GM18499 (cell line): ENCODE data around the gene AGBL4.

Experiments
- ATAC-seq: cut with Tn5 transposase; IDR thresholded peaks from one replicate; pipeline ENCODE4 v1.9.1; 2021; ENCODE audit warnings: moderate number of reproducible peaks; ENCODE audit not compliant: insufficient read depth, unreplicated experiment

AGBL4 gene

DNA sequence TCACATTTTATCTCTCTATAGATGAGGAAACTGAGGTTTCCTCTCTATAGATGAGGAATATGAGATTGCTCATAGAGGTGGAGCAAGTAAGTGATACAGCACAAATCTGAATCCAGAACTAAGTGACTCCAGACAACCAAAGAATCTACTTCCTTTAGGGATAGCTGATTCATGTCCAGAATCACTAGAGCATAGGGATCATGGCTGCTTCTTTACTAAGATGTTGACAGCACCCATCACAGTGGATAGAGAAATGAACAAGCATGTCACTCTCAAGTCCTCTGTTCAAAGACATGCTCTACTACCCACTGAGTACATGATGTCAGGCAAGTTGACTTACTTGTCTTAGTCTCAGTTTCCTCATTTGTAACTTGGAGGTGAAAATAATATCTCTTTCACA, 1435.7 kb downstream of the AGBL4 start:
- no peak for ATAC-seq

DNA sequence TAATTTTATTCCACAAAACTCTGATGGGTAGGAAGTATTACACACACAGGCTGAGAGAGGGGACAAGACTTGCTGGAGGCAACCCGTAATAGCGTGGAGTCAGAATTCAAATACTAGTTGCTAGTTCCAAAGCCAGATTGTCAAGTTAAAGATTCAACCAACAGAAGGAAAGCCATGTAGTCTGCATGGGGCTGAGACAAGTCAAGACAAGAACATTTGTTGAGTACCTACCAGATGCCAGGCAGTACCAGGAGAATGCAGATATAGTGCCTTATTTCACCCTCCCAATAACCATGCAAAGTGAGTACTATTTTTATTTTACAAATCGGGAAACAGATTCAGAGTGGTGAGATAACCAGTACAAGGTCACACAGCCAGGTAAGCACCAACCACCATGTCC, 1441.3 kb downstream of the AGBL4 start:
- no peak for ATAC-seq

DNA sequence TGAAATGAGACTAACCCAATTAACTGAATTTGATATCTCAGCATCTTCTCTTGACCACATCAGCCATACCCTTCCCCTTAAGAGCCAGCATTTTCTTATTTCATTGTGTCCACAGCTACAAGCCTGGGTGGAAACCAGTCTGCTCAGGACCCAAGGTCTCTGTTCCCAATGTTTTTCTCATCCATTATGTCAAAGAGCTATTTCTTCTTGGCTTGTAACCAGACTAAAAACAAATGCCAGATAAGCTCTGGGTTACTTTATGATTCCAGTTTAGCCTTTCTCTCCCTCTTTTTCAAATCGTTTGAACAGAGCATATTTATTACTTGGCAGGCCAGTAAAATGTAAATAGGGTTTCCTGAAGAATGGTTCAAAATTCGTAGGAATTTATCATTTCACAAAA, 1442.5 kb downstream of the AGBL4 start:
- ATAC-seq, result no peak

DNA sequence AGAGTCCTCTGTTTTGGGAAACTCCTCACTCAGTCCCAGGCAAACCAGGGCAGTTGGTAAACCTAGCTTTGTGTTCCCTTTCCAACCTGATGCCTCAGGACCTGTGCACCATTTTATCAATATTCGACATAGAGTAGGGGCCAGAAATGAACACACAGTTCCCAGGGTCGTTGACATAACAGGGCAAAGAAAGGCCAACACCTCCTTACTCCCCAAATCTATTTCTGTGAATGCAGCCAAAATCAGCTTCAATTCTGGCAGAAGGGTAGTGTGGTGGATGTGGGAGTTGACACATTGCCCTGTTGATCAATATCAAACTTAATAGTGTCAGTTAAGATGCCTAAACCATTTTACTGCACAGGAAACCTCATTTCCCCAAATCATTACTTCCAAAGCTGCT, 1447.2 kb downstream of the AGBL4 start:
- no peak for ATAC-seq

DNA sequence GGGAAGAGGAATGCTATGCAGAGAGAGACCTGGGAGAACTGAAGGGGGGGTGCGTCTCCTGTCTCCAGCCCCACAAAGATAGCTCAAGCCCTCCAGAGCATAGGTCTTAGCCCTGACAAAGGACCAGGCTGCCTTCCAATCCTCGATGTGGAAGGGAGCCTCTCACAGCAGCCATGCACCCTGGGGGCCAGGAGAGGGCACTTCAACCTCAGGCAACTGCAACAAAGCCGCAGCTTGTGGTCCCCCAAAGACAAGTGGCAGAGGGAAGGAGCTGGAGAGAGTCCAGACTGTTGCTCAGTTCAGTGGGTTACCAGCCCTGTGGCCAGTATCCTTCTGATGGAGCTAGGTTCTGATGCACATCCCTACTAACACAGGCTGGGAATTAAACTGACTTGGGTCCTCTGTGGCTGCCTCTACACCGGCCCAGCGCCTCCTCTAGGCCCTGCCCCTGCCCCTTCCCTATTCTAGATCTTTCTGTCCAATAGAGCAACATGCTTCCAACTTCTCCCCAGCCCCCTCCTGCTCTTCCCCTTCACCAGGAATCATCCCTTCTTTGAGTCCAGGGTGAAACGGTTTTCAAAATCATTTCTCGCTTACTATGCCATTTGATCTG, 1451.0 kb downstream of the AGBL4 start:
- ATAC-seq, result no peak

DNA sequence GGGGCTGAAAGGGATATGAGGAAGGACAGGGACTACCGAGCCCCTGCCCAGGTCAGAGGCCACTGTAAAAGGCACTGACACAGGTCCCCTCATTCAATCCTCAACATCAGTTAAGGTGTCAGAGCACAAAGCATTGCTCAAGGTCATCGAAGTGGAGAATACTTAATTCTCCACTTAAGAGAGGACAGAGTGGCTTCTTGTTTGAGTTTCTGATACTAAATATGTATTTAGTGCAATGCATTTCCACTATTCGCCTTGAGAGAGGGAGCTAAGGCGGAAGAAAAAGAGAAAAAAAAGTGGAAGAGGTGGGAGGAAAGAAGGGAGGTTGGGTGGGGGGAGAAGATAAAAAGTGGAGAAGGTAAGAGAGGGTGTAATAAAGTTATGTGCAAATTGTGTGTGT, 1451.6 kb downstream of the AGBL4 start:
- no peak for ATAC-seq

DNA sequence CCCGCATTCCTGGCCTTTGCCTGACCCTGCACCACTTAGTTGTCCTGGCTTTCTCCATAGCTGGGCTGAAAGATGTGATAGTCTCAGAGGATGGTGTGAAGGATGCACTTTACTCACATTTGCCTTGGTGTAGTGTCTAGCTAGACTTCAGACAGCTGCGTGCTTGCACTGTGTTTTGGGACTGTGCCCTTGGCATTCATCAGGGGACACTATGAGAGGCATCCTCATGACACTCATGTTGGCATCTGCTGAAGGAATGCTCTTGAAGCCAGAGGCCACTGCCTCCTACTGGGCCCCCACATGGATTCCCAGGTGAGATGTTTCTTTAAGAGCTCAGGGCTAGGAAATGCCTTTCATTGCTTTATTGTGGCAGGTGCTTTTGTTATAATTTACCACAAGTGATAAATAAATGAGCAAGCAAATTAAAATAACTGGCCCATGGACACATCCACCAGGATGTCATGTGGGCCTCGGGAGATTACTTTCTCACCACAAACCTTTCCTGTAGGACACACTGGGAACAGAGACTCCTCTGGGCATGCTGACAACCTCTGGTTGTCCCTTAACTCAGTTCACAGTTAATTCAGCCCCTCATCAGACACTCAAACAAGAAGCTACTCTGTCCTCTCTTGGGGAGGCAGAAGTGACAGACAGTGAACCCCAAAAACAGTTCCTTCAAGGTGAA, 1452.3 kb downstream of the AGBL4 start:
- no peak for ATAC-seq

DNA sequence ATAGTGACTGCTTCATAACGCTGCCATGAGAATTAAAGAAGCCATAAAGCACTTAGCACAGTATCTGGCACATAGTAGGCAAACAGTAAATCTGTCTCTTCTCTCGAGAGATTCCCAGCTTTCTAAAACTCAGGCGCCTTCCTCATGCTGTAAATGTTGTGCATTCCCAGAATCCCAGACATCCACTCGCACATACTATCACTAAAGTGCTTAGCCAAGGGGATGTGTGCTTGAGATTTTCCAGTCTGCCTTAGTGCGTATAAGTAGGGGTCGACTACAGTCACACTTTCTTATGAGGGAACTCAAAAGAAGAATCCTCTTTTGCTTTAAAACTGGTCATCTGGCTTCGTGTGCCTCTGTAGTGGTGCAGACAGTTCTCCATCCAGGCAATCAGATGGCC, 1453.2 kb downstream of the AGBL4 start:
- ATAC-seq, result no peak

DNA sequence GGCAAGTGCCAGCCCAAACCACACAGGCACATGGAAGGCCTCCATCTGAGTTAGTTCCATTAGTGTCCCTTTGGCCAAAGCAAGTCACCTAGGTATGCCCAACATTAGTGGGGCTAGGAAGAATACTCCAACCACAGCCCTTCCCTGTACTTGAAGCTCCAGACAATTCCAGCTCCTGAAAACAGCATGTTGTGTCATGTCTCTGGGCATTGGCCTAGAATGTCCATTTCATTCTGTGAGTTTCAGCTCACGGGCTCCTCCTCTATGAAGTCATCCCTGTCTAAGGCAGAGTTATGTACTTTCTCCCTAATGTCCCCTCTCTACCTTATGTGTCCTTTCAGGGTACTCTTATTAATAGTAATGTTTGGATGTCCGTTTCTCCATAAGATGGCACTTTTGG, 1455.3 kb downstream of the AGBL4 start:
- no peak for ATAC-seq

DNA sequence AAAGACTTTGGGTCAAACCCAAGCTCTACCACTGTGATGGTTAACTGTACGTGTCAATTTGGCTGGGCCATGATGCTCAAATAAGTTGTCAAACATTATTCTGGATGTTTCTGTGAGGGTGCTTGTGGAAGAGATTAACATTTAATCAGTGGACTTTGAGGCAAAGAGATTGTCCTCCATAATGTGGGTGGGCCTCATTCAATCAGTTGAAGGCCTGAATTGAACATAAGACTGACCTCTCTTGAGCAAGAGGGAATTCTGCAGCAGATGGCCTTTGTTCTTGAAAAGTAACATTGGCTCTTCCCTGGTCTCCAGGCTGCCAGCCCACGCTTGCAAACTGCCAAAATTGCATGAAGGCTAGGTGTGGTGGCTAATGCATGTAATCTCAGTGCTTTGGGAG, 1457.3 kb downstream of the AGBL4 start:
- ATAC-seq, result no peak

DNA sequence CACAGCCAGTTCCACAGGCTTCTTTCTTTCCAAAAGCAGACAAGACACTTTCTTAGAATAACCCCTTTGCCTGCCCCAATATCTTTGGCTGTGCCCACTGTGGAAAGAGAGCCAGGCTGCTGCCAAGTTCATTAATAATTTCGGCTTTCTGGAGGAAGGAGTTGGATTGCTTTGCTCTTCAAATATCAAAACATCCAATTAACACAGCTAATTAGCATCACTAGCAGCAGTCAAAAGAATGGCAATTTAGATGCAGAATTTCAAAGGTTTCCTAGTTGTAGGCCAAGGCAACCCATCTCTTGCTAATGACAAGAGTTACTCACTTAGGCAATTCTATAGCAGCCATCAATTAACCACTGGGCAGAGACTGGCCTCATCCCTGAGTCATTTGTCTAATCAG, 1460.7 kb downstream of the AGBL4 start:
- no peak for ATAC-seq

DNA sequence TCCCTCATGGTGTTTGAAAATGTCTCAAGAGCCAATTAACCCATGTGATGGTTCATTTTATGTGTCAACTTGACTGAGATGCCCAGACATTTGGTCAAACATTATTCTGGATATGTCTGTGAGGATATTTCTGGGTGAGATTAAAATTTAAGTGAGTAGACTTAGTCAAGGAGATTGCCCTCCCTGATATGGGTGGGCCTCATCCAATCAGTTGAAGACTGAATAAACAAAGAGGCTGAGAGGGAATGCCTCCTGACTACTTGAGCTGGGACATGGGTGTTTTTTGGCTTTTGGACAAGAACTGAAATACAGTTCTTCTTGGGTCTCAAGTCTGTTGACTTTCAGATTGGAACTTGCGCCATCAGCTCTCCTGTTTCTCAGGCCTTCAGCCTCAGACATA, 1462.3 kb downstream of the AGBL4 start:
- ATAC-seq, result no peak

DNA sequence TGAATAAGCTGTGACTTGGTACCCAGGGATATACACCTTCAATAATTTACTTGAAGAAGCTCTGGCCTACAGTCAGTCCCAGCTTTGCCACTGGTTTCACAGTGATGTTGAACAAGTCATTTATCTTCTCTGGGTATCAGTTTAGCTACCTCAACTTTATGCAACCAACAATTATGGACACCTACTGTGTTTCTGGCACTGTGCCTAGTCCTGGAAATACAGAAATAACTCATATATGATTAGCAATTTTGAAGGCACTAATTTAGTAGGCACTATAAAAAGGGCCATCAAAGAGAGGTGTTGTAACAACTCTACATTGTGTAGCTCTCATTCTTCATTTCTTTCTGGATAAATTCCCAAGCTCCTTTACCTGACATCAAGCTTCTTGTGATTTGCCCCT, 1463.2 kb downstream of the AGBL4 start:
- no peak for ATAC-seq

DNA sequence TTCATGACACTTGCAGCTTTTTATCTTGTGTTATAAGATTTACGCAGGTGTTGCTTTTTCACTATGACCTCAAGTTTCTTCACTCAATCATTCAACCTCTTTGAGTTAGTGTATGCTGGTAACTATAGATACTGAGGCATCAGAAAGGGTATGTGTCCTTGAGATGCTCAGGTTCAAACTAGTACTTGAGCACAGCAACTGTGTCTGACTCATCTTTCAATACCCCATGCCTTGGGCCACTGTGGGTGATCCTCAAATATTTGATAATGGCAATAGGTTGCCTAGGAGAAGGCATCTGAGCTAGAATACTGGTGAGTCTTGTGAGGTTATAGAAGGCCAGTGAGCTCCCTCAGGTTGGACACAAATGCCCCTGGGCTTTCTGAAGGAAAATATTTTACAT, 1463.6 kb downstream of the AGBL4 start:
- ATAC-seq, result no peak

DNA sequence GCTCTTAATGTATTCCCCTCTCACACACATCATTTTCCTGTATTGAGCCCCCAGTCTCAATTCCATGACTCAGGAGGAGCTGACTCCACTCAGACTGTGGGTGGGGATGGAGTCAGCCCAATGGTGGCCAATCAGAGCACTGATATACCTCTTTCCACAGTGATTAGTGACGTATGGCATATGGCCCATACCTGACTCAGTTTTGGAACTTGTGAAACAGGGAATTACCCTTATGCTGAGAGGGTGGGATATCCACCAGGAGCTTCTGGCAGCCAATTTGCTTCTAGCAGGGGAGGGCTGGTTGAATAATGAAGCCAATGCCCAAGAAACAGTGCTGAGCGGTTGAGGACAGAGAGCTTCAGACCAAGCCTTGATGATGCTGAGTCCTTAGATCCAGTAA, 1465.4 kb downstream of the AGBL4 start:
- ATAC-seq, result no peak

DNA sequence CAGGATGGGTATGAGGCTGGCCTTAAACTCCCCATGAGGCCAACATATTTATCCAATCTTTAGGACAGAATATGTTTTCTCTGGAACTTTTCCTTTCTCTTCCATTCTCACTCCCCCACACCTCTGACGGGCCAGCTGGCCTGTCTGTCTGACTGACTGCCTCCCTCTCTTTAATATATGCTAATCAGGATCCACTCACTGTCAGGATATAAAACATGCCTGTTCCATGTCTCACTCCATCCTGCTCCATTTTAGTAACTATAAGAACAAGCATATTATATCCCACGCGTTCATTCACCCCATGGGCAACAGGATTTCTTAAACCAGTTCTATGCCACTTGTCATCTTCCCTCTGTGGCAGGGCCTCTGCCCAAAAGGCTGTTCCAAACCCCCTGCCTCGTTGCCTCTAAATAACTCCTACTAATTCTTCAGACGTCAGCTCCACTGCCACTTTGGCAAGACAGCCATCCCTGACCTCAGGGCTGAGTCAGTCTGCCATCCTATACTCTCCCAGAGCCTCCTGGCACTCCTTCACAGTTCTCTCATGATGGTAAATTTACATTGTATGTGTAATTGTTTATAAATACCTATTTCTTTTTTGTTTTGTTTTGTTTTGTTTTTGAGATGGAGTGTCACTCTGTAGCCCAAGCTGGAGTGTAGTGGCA, 1467.4 kb downstream of the AGBL4 start:
- ATAC-seq, result no peak

DNA sequence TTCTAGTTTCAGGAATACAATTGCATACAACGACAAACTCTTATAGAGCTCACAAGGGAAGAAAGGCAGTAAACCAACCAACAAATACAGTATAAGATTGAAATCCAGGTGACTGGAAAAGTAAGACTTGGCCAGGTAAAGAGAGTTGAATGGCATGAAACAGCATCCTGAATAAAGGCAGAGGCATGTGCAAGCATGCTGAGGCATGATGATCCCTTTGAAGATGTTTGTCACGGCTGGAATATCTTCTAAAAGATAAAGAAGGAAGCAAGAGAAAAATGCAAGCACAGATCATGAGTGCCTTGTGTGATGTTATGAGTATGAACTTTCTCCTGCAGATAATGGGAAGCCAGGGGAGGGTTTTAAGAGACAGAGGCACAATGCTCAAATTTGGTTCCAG, 1468.5 kb downstream of the AGBL4 start:
- ATAC-seq, result no peak

DNA sequence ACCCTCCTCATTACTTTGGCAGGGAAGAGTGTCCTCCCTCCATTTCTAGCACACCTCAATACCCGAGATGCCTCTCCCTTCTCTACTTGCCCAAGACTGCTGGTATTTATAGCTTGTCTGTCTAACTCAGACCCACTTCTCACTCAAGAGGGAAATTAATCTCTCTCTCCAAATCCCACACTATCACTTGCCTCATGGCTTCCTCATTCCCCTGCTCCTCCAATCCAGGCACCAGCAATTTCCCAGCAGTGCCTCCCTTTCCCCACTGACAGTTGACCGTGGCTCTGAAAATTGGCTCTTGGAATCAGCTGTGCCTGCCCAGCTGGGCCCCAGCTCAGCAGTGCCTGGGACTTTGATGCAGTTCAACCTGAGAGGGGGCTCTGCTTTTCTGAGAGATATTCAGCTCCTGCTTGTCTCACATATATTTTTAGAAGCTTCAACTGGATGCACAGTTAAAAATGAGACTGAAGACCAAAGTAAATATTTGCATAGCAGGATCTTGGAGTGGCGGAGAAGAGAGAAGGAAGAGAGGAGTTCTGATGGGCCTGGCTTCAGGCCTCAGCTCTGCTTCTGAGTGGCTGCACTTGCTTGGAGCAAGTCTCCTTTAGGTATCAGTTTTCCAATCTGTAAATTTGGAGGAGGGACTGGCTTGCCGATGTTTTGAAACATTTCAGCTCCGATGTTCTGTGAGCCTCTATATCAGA, 1470.7 kb downstream of the AGBL4 start:
- ATAC-seq, result no peak

DNA sequence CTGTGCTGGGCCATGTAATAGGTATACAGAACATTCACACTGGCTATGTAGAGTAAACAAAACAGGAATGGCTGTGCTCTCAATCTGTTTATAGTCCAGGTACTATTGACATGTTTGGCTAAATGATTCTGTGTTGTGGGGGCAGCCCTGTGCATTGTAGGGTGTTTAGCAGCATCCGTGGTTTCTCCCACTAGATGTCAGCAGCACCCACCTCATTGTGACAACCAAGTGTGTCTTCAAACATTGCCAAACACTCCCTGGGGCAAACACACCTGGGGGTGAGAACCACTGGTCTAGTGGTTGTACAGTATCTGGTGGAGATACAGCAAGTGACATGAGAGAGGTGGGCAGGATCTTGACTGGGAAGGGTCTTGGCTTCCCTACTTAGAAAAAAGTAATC, 1471.3 kb downstream of the AGBL4 start:
- ATAC-seq, result no peak

DNA sequence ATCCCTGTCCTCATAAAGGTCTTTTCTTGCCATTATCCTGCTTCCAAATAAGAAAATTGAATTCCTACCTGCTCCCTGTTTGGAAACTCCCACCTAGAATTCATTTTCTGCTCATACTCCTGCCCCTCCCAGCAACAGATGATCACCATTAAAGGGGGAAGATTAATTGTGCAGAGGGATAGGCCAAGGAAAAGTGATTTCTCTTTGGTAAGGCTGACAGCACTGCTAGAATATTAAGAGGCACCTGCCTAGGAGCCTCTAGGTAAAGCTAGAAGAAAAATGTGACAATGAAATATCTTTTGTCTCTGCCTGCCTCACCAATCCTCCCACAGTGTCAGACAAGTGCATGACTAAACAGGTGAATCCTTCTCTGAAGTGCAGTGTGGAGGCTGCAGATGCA, 1474.8 kb downstream of the AGBL4 start:
- ATAC-seq, result no peak

DNA sequence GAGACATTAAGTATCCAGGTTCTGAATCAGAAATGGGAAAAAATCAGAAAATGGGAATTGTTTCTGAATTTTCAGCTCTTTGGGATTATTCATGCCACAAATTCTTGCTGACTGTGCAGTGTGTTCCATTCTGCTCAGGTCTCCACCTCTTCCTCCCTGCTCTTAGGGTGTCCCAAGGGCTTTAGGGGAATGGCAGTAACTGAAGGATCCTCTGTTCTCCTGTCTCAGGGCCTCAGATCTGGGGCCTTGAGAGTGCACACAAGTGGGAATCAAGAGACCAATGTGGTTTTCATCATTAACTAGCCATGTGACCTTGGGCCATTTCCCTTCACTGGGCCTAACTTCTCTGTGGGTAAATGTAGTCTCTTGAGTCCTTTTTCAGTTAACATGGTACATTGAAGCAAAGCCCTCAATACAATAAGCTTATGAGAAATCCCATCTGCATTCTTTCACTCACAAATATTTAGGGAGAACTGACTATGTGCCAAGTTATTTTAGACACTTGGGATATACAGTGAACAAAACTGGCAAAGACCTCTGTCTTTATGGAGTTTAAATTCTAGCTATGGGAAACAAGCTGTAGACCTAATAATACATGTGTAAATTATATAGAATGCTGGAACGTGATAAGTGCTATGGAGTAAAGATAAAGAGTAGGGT, 1476.1 kb downstream of the AGBL4 start:
- no peak for ATAC-seq
